Ovary (tissue), 3 donors: ENCODE data around the gene PARD3B.

Experiments
- EP300 ChIP-seq: sonication (generic); formaldehyde crosslinking; IDR thresholded peaks from one replicate; pipeline ENCODE4 v1.6.1; 2017; ENCODE audit warnings: antibody characterized with exemption
- POLR2A ChIP-seq: fragments of 450-650 bp; IDR thresholded peaks from one replicate; pipeline ENCODE4 v1.6.1; 2017; ENCODE audit warnings: antibody characterized with exemption, mild to moderate bottlenecking, moderate library complexity
- TF ChIP-seq, protein P1 (sequence below), 3 donors: fragments of 450-650 bp in 2 of 3; fragments of 200-600 bp in 1 of 3; IDR thresholded peaks; one replicate each; pipeline versions ENCODE4 v1.5.1 to v1.8.0; 2016 to 2022; ENCODE audit warnings: antibody characterized with exemption in 3 of 3, mild to moderate bottlenecking in 1 of 3
- donor health status: DM: no; HTN: no; CAD: no.

DNA sequence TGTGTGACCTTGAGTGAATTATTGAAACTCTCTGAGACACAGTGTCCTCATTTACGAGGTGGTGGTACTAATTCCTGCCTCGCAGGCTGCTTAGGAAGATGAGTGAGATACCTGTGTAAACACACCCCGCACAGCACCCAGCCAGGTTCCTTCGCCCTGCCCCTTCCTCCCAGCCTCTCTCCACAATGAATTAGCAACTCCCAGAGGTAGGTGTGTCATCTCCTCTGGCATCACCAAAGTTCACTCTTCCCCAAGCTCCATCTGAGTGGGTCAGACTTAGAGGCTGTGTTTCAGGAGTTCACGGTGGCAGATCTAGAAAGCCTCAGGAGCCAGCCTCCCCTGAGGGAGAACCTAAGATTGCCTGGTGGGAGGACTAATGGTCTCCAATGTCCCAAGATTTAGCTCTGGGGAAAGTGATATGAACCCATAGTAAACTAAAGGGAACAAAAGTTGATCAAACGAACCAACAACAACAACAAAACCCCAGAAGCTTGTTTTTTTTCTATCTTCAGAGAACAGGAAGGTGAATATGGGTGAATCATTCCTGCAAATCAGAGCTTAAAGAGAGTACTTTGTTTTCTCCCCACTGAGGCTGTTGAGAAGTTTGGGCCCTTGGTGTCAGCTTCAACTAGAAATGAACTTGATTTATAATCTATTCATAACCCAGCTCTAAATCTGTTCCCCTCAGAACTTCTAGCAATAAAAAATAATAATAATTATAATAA, 1092.7 kb downstream of the PARD3B start:
- TF ChIP-seq, protein P1, sequence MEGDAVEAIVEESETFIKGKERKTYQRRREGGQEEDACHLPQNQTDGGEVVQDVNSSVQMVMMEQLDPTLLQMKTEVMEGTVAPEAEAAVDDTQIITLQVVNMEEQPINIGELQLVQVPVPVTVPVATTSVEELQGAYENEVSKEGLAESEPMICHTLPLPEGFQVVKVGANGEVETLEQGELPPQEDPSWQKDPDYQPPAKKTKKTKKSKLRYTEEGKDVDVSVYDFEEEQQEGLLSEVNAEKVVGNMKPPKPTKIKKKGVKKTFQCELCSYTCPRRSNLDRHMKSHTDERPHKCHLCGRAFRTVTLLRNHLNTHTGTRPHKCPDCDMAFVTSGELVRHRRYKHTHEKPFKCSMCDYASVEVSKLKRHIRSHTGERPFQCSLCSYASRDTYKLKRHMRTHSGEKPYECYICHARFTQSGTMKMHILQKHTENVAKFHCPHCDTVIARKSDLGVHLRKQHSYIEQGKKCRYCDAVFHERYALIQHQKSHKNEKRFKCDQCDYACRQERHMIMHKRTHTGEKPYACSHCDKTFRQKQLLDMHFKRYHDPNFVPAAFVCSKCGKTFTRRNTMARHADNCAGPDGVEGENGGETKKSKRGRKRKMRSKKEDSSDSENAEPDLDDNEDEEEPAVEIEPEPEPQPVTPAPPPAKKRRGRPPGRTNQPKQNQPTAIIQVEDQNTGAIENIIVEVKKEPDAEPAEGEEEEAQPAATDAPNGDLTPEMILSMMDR (IDR thresholded peaks at IDR 0.05): no peak
- TF ChIP-seq POLR2A (no peak), EP300 (no peak)
